HepG2 (cell line): ENCODE results near the gene NUFIP2. TPM values are rescaled to one million over a fixed set of nuclear protein-coding genes. Genes with fewer than 3 reads are reported as not detected.

Source experiments
- ATAC-seq: fragments of 200-7000 bp; cut with Tn5 transposase; 3 replicates; pipeline ENCODE4 v1.9.1; 2020; ENCODE audit warnings: mild to moderate bottlenecking, moderate library complexity
- BruUV-seq: library from RNA; stranded (reverse); fragments of 400-500 nt; replicated peaks from 2 replicates; lab custom pipeline; 2021; lab: Mats Ljungman, UMichigan
- CTCF ChIA-PET: fragments of 300-600 bp; formaldehyde crosslinking; extraction: SDS; loops from one replicate; lab custom pipeline; 2021; ENCODE audit warnings: low total read pairs, inconsistent platforms, low intra/inter-chr PET ratio; lab: Yijun Ruan, JAX
- POLR2A ChIA-PET: fragments of 350-600 bp; sonication (Branson Sonifier 250); formaldehyde crosslinking; loops from one replicate; lab custom pipeline; 2020; ENCODE audit warnings: antibody characterized with exemption, inconsistent platforms; lab: Yijun Ruan, JAX
- DNase-seq: peaks from one replicate; pipeline ENCODE4 v3.0.0-alpha.2; 2015; ENCODE audit warnings: low spot score
- FAIRE-seq: peaks from 3 replicates; lab custom pipeline; 2011; peaks lifted over from hg19 to GRCh38; lab: Jason Lieb, UNC
- H2AFZ ChIP-seq: one replicate; pipeline ENCODE4 v1.6.1; 2011; ENCODE audit warnings: low read length, inconsistent platforms
- H3K27ac ChIP-seq: fragments of 300-600 bp; 3 replicates; pipeline ENCODE4 v1.8.0; 2011; ENCODE audit warnings: mixed run types, mild to moderate bottlenecking, mixed read lengths, low read length, inconsistent platforms; ENCODE audit not compliant: insufficient read depth; ENCODE audit errors: extremely low read length
- H3K27me3 ChIP-seq, 2 experiments: fragments of 200-600 bp in 1 of 2; 2 replicates in 1 of 2; 3 replicates in 1 of 2; pipeline versions ENCODE4 v1.6.0 to v1.8.0; 2011; ENCODE audit warnings: low read length in 2 of 2, mild to moderate bottlenecking in 2 of 2, moderate library complexity in 2 of 2, inconsistent platforms in 1 of 2; ENCODE audit not compliant: insufficient read depth in 2 of 2, control insufficient read depth in 1 of 2
- H3K36me3 ChIP-seq, 2 experiments: fragments of 200-600 bp in 1 of 2; replicated peaks in 1 of 2; 2 replicates in 1 of 2; 3 replicates in 1 of 2; pipeline versions ENCODE4 v1.5.1 to v1.8.0; 2011; ENCODE audit warnings: low read length in 2 of 2, inconsistent platforms in 1 of 2; ENCODE audit not compliant: insufficient read depth in 2 of 2, control insufficient read depth in 1 of 2
- H3K4me1 ChIP-seq: 2 replicates; pipeline ENCODE4 v1.5.1; 2012; ENCODE audit warnings: low read length, inconsistent platforms; ENCODE audit not compliant: insufficient read depth
- H3K4me2 ChIP-seq: 2 replicates; pipeline ENCODE4 v1.6.0; 2011; ENCODE audit warnings: low read depth, low read length, inconsistent platforms
- H3K4me3 ChIP-seq, 3 experiments: fragments of 200-600 bp in 1 of 3; sonication (generic), shearing (Covaris generic) in 1 of 3; replicated peaks in 1 of 3; 2 replicates each; pipeline ENCODE4 v1.5.1; 2011 to 2016; ENCODE audit warnings: low read length in 3 of 3, inconsistent platforms in 2 of 3, low read depth in 2 of 3, mild to moderate bottlenecking in 2 of 3, control low read depth in 1 of 3, mixed read lengths in 1 of 3; ENCODE audit not compliant: insufficient read depth in 1 of 3
- H3K79me2 ChIP-seq: one replicate; pipeline ENCODE4 v1.6.1; 2011; ENCODE audit warnings: low read length, inconsistent platforms; ENCODE audit not compliant: insufficient read depth
- H3K9ac ChIP-seq: 2 replicates; pipeline ENCODE4 v1.6.0; 2011; ENCODE audit warnings: mild to moderate bottlenecking, low read depth, low read length, inconsistent platforms; ENCODE audit not compliant: insufficient read depth
- H3K9me3 ChIP-seq: 2 replicates; pipeline ENCODE4 v1.5.1; 2012; ENCODE audit warnings: mild to moderate bottlenecking, low read length
- H4K20me1 ChIP-seq: 2 replicates; pipeline ENCODE4 v1.6.0; 2011; ENCODE audit warnings: inconsistent platforms, mild to moderate bottlenecking, low read length, moderate library complexity; ENCODE audit not compliant: insufficient read depth
- BRCA1 ChIP-seq: sonication (generic); formaldehyde crosslinking; IDR thresholded peaks from 2 replicates; pipeline ENCODE4 v1.4.0; 2020; ENCODE audit warnings: missing genetic modification reagents
- PRPF4 ChIP-seq: fragments of 200-400 bp; formaldehyde crosslinking; IDR thresholded peaks from 2 replicates; pipeline ENCODE4 v1.6.1; 2016; ENCODE audit warnings: low read length, low read depth; ENCODE audit not compliant: poor library complexity, severe bottlenecking
- RBM22 ChIP-seq: fragments of 200-400 bp; formaldehyde crosslinking; optimal IDR thresholded peaks from 2 replicates; pipeline ENCODE3; 2017; ENCODE audit warnings: mild to moderate bottlenecking, low read length, moderate library complexity
- ZNF275 ChIP-seq: sonication (generic); formaldehyde crosslinking; IDR thresholded peaks from 2 replicates; pipeline ENCODE4 v1.8.0; 2022; ENCODE audit warnings: missing genetic modification reagents, mild to moderate bottlenecking, inconsistent platforms, borderline replicate concordance
- ZNF543 ChIP-seq: sonication (generic); formaldehyde crosslinking; IDR thresholded peaks from 2 replicates; pipeline ENCODE4 v1.4.0; 2020; ENCODE audit warnings: mild to moderate bottlenecking, missing genetic modification reagents
- ZNF746 ChIP-seq: sonication (generic); formaldehyde crosslinking; IDR thresholded peaks from 2 replicates; pipeline ENCODE4 v1.8.0; 2022; ENCODE audit warnings: mild to moderate bottlenecking, missing genetic modification reagents
- ZNF816 ChIP-seq: sonication (generic); formaldehyde crosslinking; IDR thresholded peaks from 2 replicates; pipeline ENCODE4 v1.8.0; 2022; ENCODE audit warnings: missing genetic modification reagents, mild to moderate bottlenecking, borderline replicate concordance
- WGBS: methylation state at CpG from one replicate; pipeline ENCODE4 v1.1.6; 2017; ENCODE audit warnings: low lambda C conversion rate; 5-methylcytosine and 5-hydroxymethylcytosine counted together
- in situ Hi-C: cut with HindIII; loops from 2 replicates; pipeline ENCODE4 v1.10.0; 2017; ENCODE audit warnings: low pct_unique_long_range_greater_than_20kb; ENCODE audit not compliant: extremely low pct_ligation_motif_present
- intact Hi-C: fragments of 100-400 bp; cut with micrococcal nuclease; formaldehyde crosslinking; loops from one replicate; pipeline ENCODE4 v1.10.0; 2022; ENCODE audit not compliant: unreplicated experiment
- polyA plus RNA-seq, 8 experiments: library from polyadenylated mRNA; depleted of rRNA in 3 of 8; stranded (reverse) in 7 of 8; unstranded in 1 of 8; fragments of >200 nt; fragmentation: Illumina TruSeq in 4 of 8; extraction: Trizol in 4 of 8; gene quantifications; 2 replicates each; pipeline versions ENCODE4 v1.2.1 to v1.2.3, GENCODE V29; 2011 to 2016; ENCODE audit warnings: low read depth in 4 of 8, missing spikeins in 1 of 8, mixed read lengths in 1 of 8; ENCODE audit not compliant: insufficient read depth in 1 of 8
- total RNA-seq, 5 experiments: library from RNA; depleted of rRNA; stranded (reverse); fragments of >200 nt; fragmentation: Illumina TruSeq; extraction: Trizol; gene quantifications; 2 replicates each; pipeline ENCODE4 v1.2.3, GENCODE V29; 2016; ENCODE audit warnings: low read depth in 1 of 5

NUFIP2 gene
- total and polyA plus RNA-seq, 2 of the 13 experiments (the other 11 are each of a cell fraction or from before 2014, with no cell fraction given), result 10.3 to 30.8 TPM

- TF ChIP-seq PRPF4, result no peak
- no peak for TF ChIP-seq ZNF746 (CRISPR knock-in tag)
Measured at GRCh38 chr17:29252101-29252791, 41.7 kb downstream of the NUFIP2 start (continued).

GRCh38 chr17:29251184-29251583 is 42.8 kb downstream of the NUFIP2 start:
- H3K36me3 ChIP-seq, result peaks cover 0 to 2% of the 10 kb centered on the region in 2 experiments; a peak in 1 of 5 replicates
- H3K9ac ChIP-seq, result no peak overlapping the region
- no peak overlapping the region for H3K4me3 ChIP-seq
- WGBS, result 61% methylated on average over 2 of the region's 2 CpGs
- no peak overlapping the region for H2AFZ ChIP-seq
- TF ChIP-seq ZNF275 (CRISPR knock-in tag) (no peak), BRCA1 (CRISPR knock-in tag) (no peak), RBM22 (no peak), ZNF543 (CRISPR knock-in tag) (no peak), ZNF816 (CRISPR knock-in tag) (no peak)
- TF ChIP-seq, all 625 proteins: peak for 0
- Histone ChIP-seq H4K20me1 (peaks cover 3% of the 10 kb centered on the region; the same call in 1 of the 2 replicates), H3K27me3 (no peaks in the 10 kb centered on the region), H3K27ac (no peak overlapping the region), H3K79me2 (no peaks in the 10 kb centered on the region), H3K9me3 (no peaks in the 10 kb centered on the region), H3K4me1 (no peaks in the 10 kb centered on the region), H3K4me2 (no peak overlapping the region)
- ATAC-seq (no peak), DNase-seq (no peak), FAIRE-seq (no peak)
- in situ Hi-C loops, result no loop called here
- CTCF ChIA-PET, result no interaction called here
- POLR2A ChIA-PET, result interaction anchor here (0.8 to 1.3 kb wide), 2 partner anchors 8 to 43 kb away, joined by 3 to 4 read pairs; partner anchors contain the start of gene NUFIP2
- BruUV-seq, result no TSS peak
- intact Hi-C loops, result loop anchor here (5.0 kb wide), 1 partner anchor 41 kb away; the partner anchor contains the start of gene NUFIP2
